Ramos (cell line): ENCODE results near the gene MAN2A1.

ENCODE experiments used
- in situ Hi-C: fragments of 300-500 bp; cut with MboI; formaldehyde crosslinking; loops from one replicate; pipeline ENCODE4 v1.14.3; 2022; ENCODE audit warnings: low sequenced_read_pairs; ENCODE audit not compliant: unreplicated experiment

The MAN2A1 gene

GRCh38 chr5:109689740-109690241, at the start of gene MAN2A1:
Gene MAN2A1, plus strand, starts transcription at chr5:109689927. Its CDS starts 491 bp downstream, at chr5:109690418.
- in situ Hi-C loops, result loop anchor here (10.0 to 25.0 kb wide), 3 partner anchors 235 to 1302 kb away; partner anchors contain the start of genes FBXL17, SLC25A46 and TMEM232

- in situ Hi-C loops, result no loop called here
Observed at GRCh38 chr5:109640976-109641375, 48.8 kb upstream of the MAN2A1 start.

GRCh38 chr5:109643791-109644350, 45.9 kb upstream of the MAN2A1 start:
- in situ Hi-C loops, result no loop called here

GRCh38 chr5:109644829-109645228, 44.9 kb upstream of the MAN2A1 start:
- in situ Hi-C loops, result no loop called here

GRCh38 chr5:109645707-109646192, 44.0 kb upstream of the MAN2A1 start:
- in situ Hi-C loops, result no loop called here

GRCh38 chr5:109649318-109649717, 40.4 kb upstream of the MAN2A1 start:
- in situ Hi-C loops, result no loop called here

GRCh38 chr5:109650493-109650892, 39.2 kb upstream of the MAN2A1 start:
- in situ Hi-C loops, result no loop called here

- in situ Hi-C loops, result no loop called here
Observed at GRCh38 chr5:109652096-109652495, 37.6 kb upstream of the MAN2A1 start.

- in situ Hi-C loops, result no loop called here
Observed at GRCh38 chr5:109653042-109653441, 36.7 kb upstream of the MAN2A1 start.

GRCh38 chr5:109653561-109654239, 36.0 kb upstream of the MAN2A1 start:
- in situ Hi-C loops, result no loop called here

GRCh38 chr5:109654455-109654854, 35.3 kb upstream of the MAN2A1 start:
- in situ Hi-C loops, result no loop called here

GRCh38 chr5:109655841-109656240, 33.9 kb upstream of the MAN2A1 start:
- in situ Hi-C loops, result no loop called here

- in situ Hi-C loops, result no loop called here
Observed at GRCh38 chr5:109656829-109657228, 32.9 kb upstream of the MAN2A1 start.

- in situ Hi-C loops, result no loop called here
Observed at GRCh38 chr5:109659901-109660300, 29.8 kb upstream of the MAN2A1 start.

- in situ Hi-C loops, result no loop called here
Observed at GRCh38 chr5:109660301-109660700, 29.4 kb upstream of the MAN2A1 start.

- in situ Hi-C loops, result no loop called here
Observed at GRCh38 chr5:109668237-109668636, 21.5 kb upstream of the MAN2A1 start.

- in situ Hi-C loops, result no loop called here
Observed at GRCh38 chr5:109668668-109669422, 20.9 kb upstream of the MAN2A1 start.

- in situ Hi-C loops, result no loop called here
Observed at GRCh38 chr5:109669991-109670706, 19.6 kb upstream of the MAN2A1 start.

- in situ Hi-C loops, result no loop called here
Observed at GRCh38 chr5:109671136-109671535, 18.6 kb upstream of the MAN2A1 start.

- in situ Hi-C loops, result no loop called here
Observed at GRCh38 chr5:109674596-109674995, 15.1 kb upstream of the MAN2A1 start.
